HEK293 (cell line): ENCODE data around the gene PDZRN3.

Experiments
- CTCF ChIP-seq: fragments of 450-650 bp; formaldehyde crosslinking; IDR thresholded peaks from 2 replicates; pipeline ENCODE4 v1.5.1; 2016; ENCODE audit warnings: missing biosample characterization, missing genetic modification characterization
- PATZ1 ChIP-seq: fragments of 450-650 bp; formaldehyde crosslinking; IDR thresholded peaks from 2 replicates; pipeline ENCODE4 v1.5.1; 2016; ENCODE audit warnings: missing biosample characterization, missing genetic modification characterization
- ZNF274 ChIP-seq, 2 experiments: fragments of 200-500 bp in 1 of 2; fragments of 450-650 bp in 1 of 2; sonication (Bioruptor generic) in 1 of 2; formaldehyde crosslinking in 1 of 2; IDR thresholded peaks; 2 replicates each; pipeline versions ENCODE4 v1.5.1 to v1.6.1; 2014 to 2016; ENCODE audit warnings: borderline replicate concordance in 1 of 2, inconsistent platforms in 1 of 2, low read length in 1 of 2, missing biosample characterization in 1 of 2, missing genetic modification characterization in 1 of 2
- ZNF785 ChIP-seq: fragments of 450-650 bp; formaldehyde crosslinking; IDR thresholded peaks from 2 replicates; pipeline ENCODE4 v1.5.1; 2016; ENCODE audit warnings: missing biosample characterization, missing genetic modification characterization

- TF ChIP-seq CTCF (no peak), ZNF274 (IDR thresholded peaks at IDR 0.05; ENCODE audit: low read length) (no peak), ZNF274 (tag by site-specific recombination; IDR thresholded peaks at IDR 0.05; ENCODE audit: borderline replicate concordance) (no peak), ZNF785 (no peak), PATZ1 (tag by site-specific recombination) (no peak)
Measured at GRCh38 chr3:73365756-73366397, 258.9 kb downstream of the PDZRN3 start.
